OCI-LY3 (cell line): ENCODE results near the gene MGRN1.

ENCODE experiments used
- H2AFZ ChIP-seq: fragments of 200-600, 300-600 bp; shearing (Covaris generic); 2 replicates; pipeline ENCODE4 v1.6.0; 2014; ENCODE audit warnings: antibody characterized with exemption, low read depth, low read length
- H3K27ac ChIP-seq: fragments of 200-600, 300-600 bp; sonication (generic); 2 replicates; pipeline ENCODE4 v1.5.1; 2014; ENCODE audit warnings: mild to moderate bottlenecking, low read length, moderate library complexity, mixed read lengths
- H3K27me3 ChIP-seq: fragments of 200-600, 300-600 bp; sonication (generic); 2 replicates; pipeline ENCODE4 v1.6.1; 2014; ENCODE audit warnings: low read depth, low read length, mixed read lengths
- H3K36me3 ChIP-seq: fragments of 200-600, 300-600 bp; sonication (generic); replicated peaks from 2 replicates; pipeline ENCODE3; 2014; ENCODE audit warnings: low read depth, low read length, mixed read lengths
- H3K4me1 ChIP-seq: fragments of 300-600, 200-600 bp; sonication (generic); 2 replicates; pipeline ENCODE4 v1.6.1; 2014; ENCODE audit warnings: low read length, mixed read lengths
- H3K4me2 ChIP-seq: fragments of 200-600, 300-600 bp; sonication (generic); 2 replicates; pipeline ENCODE4 v1.6.1; 2014; ENCODE audit warnings: low read length, mixed read lengths
- H3K4me3 ChIP-seq: fragments of 300-600, 200-600 bp; sonication (generic); 2 replicates; pipeline ENCODE4 v1.5.1; 2014; ENCODE audit warnings: antibody characterized with exemption, mild to moderate bottlenecking, low read length, moderate library complexity
- H3K79me2 ChIP-seq: fragments of 300-600, 200-600 bp; shearing (Covaris generic); 2 replicates; pipeline ENCODE4 v1.6.1; 2014; ENCODE audit warnings: mild to moderate bottlenecking, low read length, mixed read lengths
- H3K9ac ChIP-seq: fragments of 300-600, 200-600 bp; shearing (Covaris generic); 2 replicates; pipeline ENCODE4 v1.6.0; 2014; ENCODE audit warnings: mild to moderate bottlenecking, low read length, moderate library complexity
- H3K9me3 ChIP-seq: fragments of 200-600, 300-600 bp; shearing (Covaris generic); 2 replicates; pipeline ENCODE4 v1.6.1; 2014; ENCODE audit warnings: low read length, mixed read lengths; ENCODE audit not compliant: insufficient read depth
- H4K20me1 ChIP-seq: fragments of 200-600, 300-600 bp; sonication (generic); 2 replicates; pipeline ENCODE4 v1.6.1; 2016; ENCODE audit warnings: low read length, mixed read lengths; ENCODE audit not compliant: insufficient read depth
- CTCF ChIP-seq: fragments of 200-600, 300-600 bp; sonication (generic); IDR thresholded peaks from 2 replicates; pipeline ENCODE4 v1.5.1; 2014; ENCODE audit warnings: antibody characterized with exemption, low read length, low read depth
- EZH2phosphoT487 ChIP-seq: fragments of 200-600 bp; shearing (Covaris generic); IDR thresholded peaks from 2 replicates; pipeline ENCODE4 v1.6.1; 2018; ENCODE audit warnings: antibody characterized with exemption, mixed run types, low read depth

MGRN1 gene

GRCh38 chr16:4693956-4694641 is 69.5 kb downstream of the MGRN1 start:
- no peak for TF ChIP-seq CTCF
- no peak for TF ChIP-seq EZH2phosphoT487
- peak overlapping the region; percentile 88 for H3K4me3 ChIP-seq
- H3K79me2 ChIP-seq: peaks cover 13% of the 10 kb centered on the region
- H2AFZ ChIP-seq: peak overlapping the region; percentile 76; the same call in 1 of the 2 replicates
- 0 out of 2 replicates have a peak overlapping the region, but pooled peaks have one; percentile 26 for H3K27ac ChIP-seq
- H3K36me3 ChIP-seq: peaks cover 6% of the 10 kb centered on the region
- H4K20me1 ChIP-seq: no peaks in the 10 kb centered on the region
- no peaks in the 10 kb centered on the region for H3K27me3 ChIP-seq
- H3K9ac ChIP-seq: peak overlapping the region; percentile 84
- H3K9me3 ChIP-seq: no peaks in the 10 kb centered on the region
- H3K4me1 ChIP-seq: peaks cover 11% of the 10 kb centered on the region
- peak overlapping the region; percentile 87 for H3K4me2 ChIP-seq

GRCh38 chr16:4694642-4695451 is 70.2 kb downstream of the MGRN1 start:
- Histone ChIP-seq H3K4me1 (peaks cover 11% of the 10 kb centered on the region), H3K27ac (no peak overlapping the region), H3K9me3 (no peaks in the 10 kb centered on the region), H3K36me3 (peaks cover 13% of the 10 kb centered on the region), H3K4me2 (peak overlapping the region; percentile 87), H3K27me3 (no peaks in the 10 kb centered on the region), H2AFZ (no peak overlapping the region), H4K20me1 (no peaks in the 10 kb centered on the region), H3K4me3 (peak overlapping the region; percentile 88), H3K79me2 (peaks cover 13% of the 10 kb centered on the region), H3K9ac (peak overlapping the region; percentile 84; the same call in 1 of the 2 replicates)
- no peak for TF ChIP-seq CTCF
- no peak for TF ChIP-seq EZH2phosphoT487

- H3K27me3 ChIP-seq: no peaks in the 10 kb centered on the region
- peaks cover 11% of the 10 kb centered on the region for H3K4me1 ChIP-seq
- TF ChIP-seq EZH2phosphoT487: no peak
- TF ChIP-seq CTCF: no peak
- H4K20me1 ChIP-seq: no peaks in the 10 kb centered on the region
- H3K79me2 ChIP-seq: peaks cover 13% of the 10 kb centered on the region
- no peak overlapping the region for H3K4me3 ChIP-seq
- H3K4me2 ChIP-seq: no peak overlapping the region
- H3K9ac ChIP-seq: no peak overlapping the region
- no peak overlapping the region for H3K27ac ChIP-seq
- no peaks in the 10 kb centered on the region for H3K9me3 ChIP-seq
- H3K36me3 ChIP-seq: peaks cover 14% of the 10 kb centered on the region
- no peak overlapping the region for H2AFZ ChIP-seq
These were observed 71.0 kb downstream of the MGRN1 start for GRCh38 chr16:4695473-4696171.
